GM12878 (cell line): ENCODE data around the gene SH2B3. TPM values are rescaled to one million over a fixed set of nuclear protein-coding genes. Genes with fewer than 3 reads are reported as not detected.

Experiments
- BHLHE40 ChIP-seq, 2 experiments: fragments of 450-650 bp in 1 of 2; IDR thresholded peaks; 2 replicates each; pipeline ENCODE4 v1.6.1; 2011 to 2017; ENCODE audit warnings: low read depth in 2 of 2, borderline replicate concordance in 1 of 2, improper control_type of control experiment in 1 of 2, low read length in 1 of 2, mild to moderate bottlenecking in 1 of 2
- CBFB ChIP-seq: IDR thresholded peaks from 2 replicates; pipeline ENCODE4 v1.6.1; 2016; ENCODE audit warnings: antibody characterized with exemption, low read depth
- CBX3 ChIP-seq: fragments of 200-600 bp; sonication (generic); IDR thresholded peaks from 2 replicates; pipeline ENCODE4 v1.6.1; 2016; ENCODE audit warnings: low read depth, borderline replicate concordance
- HDAC6 ChIP-seq: fragments of 200-600 bp; sonication (generic); IDR thresholded peaks from one replicate; pipeline ENCODE4 v1.8.0; 2017; ENCODE audit warnings: antibody characterized with exemption; ENCODE audit not compliant: unreplicated experiment
- HDGF ChIP-seq: fragments of 450-650 bp; IDR thresholded peaks from 2 replicates; pipeline ENCODE4 v1.6.1; 2016; ENCODE audit warnings: antibody characterized with exemption
- NR2F1 ChIP-seq: fragments of 450-650 bp; conservative IDR thresholded peaks from 2 replicates; pipeline ENCODE4 v1.6.1; 2017; ENCODE audit warnings: mild to moderate bottlenecking
- NRF1 ChIP-seq: conservative IDR thresholded peaks from 2 replicates; pipeline ENCODE4 v1.6.1; 2011; ENCODE audit warnings: mild to moderate bottlenecking, low read depth, low read length, improper control_type of control experiment
- RELA ChIP-seq: fragments of 450-650 bp; IDR thresholded peaks from 2 replicates; pipeline ENCODE4 v1.8.0; 2014; ENCODE audit warnings: borderline replicate concordance; ENCODE audit not compliant: partially characterized antibody
- SP1 ChIP-seq: IDR thresholded peaks from one replicate; pipeline ENCODE4 v1.6.1; 2011; ENCODE audit warnings: low read depth, low read length
- SPI1 ChIP-seq: IDR thresholded peaks from 2 replicates; pipeline ENCODE4 v1.6.1; 2011; ENCODE audit warnings: low read depth, mild to moderate bottlenecking, low read length, moderate library complexity, borderline replicate concordance; ENCODE audit not compliant: insufficient read depth
- SRF ChIP-seq, 2 experiments: IDR thresholded peaks; 2 replicates each; pipeline ENCODE4 v1.6.1; 2011; ENCODE audit warnings: low read depth in 2 of 2, low read length in 2 of 2, mild to moderate bottlenecking in 1 of 2, moderate library complexity in 1 of 2
- ZNF24 ChIP-seq: fragments of 450-650 bp; IDR thresholded peaks from 2 replicates; pipeline ENCODE4 v1.6.1; 2017; ENCODE audit warnings: antibody characterized with exemption, mild to moderate bottlenecking
- polyA plus RNA-seq, 11 experiments: library from polyadenylated mRNA; depleted of rRNA in 4 of 11; unstranded in 6 of 11; stranded (reverse) in 5 of 11; fragments of >200 nt; fragmentation: Nextera tagmentation in 4 of 11; fragmentation: Illumina TruSeq in 1 of 11; extraction: Ambion mirVana in 4 of 11; extraction: Trizol in 1 of 11; gene quantifications; 1 replicate in 1 of 11; 2 replicates in 10 of 11; pipeline versions ENCODE4 v1.2.1 to v1.2.3, GENCODE V29; 2011 to 2016; ENCODE audit warnings: inconsistent platforms in 2 of 11, missing spikeins in 2 of 11, low read depth in 1 of 11
- total RNA-seq, 4 experiments: library from RNA; depleted of rRNA in 3 of 4; stranded (reverse); fragments of >200 nt in 3 of 4; fragmentation: Illumina TruSeq in 1 of 4; extraction: Trizol in 1 of 4; gene quantifications; 2 replicates each; pipeline versions ENCODE4 v1.2.1 to v1.2.3, GENCODE V29; 2013 to 2021
- TF ChIP-seq, protein P1 (sequence below): fragments of 450-650 bp; conservative IDR thresholded peaks from 2 replicates; pipeline ENCODE4 v1.6.1; 2017; ENCODE audit warnings: mild to moderate bottlenecking, moderate library complexity
- TF ChIP-seq, protein P2 (sequence below): fragments of 450-650 bp; IDR thresholded peaks from 2 replicates; pipeline ENCODE4 v1.6.1; 2016; ENCODE audit warnings: mild to moderate bottlenecking
- TF ChIP-seq, protein P3 (sequence below): IDR thresholded peaks from 2 replicates; pipeline ENCODE4 v1.6.1; 2012; ENCODE audit warnings: improper control_type of control experiment, low read depth, low read length; ENCODE audit not compliant: insufficient replicate concordance
- TF ChIP-seq, protein P4 (sequence below), 3 experiments: IDR thresholded peaks in 2 of 3; conservative IDR thresholded peaks in 1 of 3; 2 replicates each; pipeline ENCODE4 v1.5.1; 2011; ENCODE audit warnings: low read depth in 3 of 3, low read length in 3 of 3, mild to moderate bottlenecking in 3 of 3, control low read depth in 2 of 3, moderate library complexity in 2 of 3, inconsistent platforms in 1 of 3, mixed read lengths in 1 of 3; ENCODE audit not compliant: control insufficient read depth in 2 of 3, insufficient read depth in 1 of 3; ENCODE audit errors: extremely low read depth in 1 of 3
- TF ChIP-seq, protein P5 (sequence below): fragments of 450-650 bp; IDR thresholded peaks from 2 replicates; pipeline ENCODE4 v1.6.1; 2017; ENCODE audit warnings: mild to moderate bottlenecking

Gene SH2B3
- total and polyA plus RNA-seq, 10 of the 15 experiments (the other 5 are each of a cell fraction or from before 2014, with no cell fraction given): 5.8 to 46.4 (median 23.3) TPM

DNA sequence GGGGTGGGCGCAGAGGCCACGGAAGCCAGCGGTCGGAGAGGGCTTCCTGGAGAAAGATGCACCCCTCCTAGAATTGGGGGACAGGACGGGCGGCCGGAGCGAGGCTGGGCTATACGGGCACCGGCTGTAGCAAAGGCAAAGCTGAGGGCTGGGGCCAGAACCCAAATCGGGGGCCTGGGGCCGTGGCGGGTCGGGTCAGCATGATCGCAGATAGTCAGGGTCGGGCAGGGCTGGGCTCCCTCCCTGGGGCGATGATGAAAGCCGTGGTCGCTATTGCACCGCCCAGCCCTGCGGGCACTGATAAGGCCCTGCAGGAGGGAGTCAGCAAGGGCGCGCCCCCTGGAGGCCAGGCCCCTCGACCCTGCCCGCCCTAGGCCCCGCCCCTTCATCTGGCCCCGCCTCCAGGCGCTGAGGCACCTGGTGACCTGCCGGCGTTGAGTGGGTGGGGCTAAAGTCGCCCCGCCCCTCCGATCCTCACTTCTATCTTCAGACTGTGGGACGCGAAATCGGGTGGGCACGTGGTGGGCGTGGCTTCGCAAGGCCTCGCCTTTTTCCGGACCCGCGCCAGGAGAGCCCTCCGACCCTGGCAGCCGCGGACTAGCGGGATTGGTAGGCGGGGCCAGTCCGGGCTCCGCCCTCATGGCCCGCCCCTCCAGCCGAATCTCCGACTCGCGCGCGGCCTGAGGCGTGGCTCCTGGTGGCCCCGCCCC, 419 bp upstream of the SH2B3 start (continued):
- TF ChIP-seq, protein P1, sequence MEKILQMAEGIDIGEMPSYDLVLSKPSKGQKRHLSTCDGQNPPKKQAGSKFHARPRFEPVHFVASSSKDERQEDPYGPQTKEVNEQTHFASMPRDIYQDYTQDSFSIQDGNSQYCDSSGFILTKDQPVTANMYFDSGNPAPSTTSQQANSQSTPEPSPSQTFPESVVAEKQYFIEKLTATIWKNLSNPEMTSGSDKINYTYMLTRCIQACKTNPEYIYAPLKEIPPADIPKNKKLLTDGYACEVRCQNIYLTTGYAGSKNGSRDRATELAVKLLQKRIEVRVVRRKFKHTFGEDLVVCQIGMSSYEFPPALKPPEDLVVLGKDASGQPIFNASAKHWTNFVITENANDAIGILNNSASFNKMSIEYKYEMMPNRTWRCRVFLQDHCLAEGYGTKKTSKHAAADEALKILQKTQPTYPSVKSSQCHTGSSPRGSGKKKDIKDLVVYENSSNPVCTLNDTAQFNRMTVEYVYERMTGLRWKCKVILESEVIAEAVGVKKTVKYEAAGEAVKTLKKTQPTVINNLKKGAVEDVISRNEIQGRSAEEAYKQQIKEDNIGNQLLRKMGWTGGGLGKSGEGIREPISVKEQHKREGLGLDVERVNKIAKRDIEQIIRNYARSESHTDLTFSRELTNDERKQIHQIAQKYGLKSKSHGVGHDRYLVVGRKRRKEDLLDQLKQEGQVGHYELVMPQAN: 0 out of 2 replicates have a peak, but pooled peaks have one; percentile 41
- no peak for TF ChIP-seq NRF1
- TF ChIP-seq, protein P2, sequence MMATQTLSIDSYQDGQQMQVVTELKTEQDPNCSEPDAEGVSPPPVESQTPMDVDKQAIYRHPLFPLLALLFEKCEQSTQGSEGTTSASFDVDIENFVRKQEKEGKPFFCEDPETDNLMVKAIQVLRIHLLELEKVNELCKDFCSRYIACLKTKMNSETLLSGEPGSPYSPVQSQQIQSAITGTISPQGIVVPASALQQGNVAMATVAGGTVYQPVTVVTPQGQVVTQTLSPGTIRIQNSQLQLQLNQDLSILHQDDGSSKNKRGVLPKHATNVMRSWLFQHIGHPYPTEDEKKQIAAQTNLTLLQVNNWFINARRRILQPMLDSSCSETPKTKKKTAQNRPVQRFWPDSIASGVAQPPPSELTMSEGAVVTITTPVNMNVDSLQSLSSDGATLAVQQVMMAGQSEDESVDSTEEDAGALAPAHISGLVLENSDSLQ: peak; percentile 8
- peak; percentile 94 to 96 for TF ChIP-seq BHLHE40 (IDR thresholded peaks at IDR 0.05; ENCODE audit: borderline replicate concordance in 1 of 2, low read depth in 2 of 2, low read length in 1 of 2)
- TF ChIP-seq, protein P3, sequence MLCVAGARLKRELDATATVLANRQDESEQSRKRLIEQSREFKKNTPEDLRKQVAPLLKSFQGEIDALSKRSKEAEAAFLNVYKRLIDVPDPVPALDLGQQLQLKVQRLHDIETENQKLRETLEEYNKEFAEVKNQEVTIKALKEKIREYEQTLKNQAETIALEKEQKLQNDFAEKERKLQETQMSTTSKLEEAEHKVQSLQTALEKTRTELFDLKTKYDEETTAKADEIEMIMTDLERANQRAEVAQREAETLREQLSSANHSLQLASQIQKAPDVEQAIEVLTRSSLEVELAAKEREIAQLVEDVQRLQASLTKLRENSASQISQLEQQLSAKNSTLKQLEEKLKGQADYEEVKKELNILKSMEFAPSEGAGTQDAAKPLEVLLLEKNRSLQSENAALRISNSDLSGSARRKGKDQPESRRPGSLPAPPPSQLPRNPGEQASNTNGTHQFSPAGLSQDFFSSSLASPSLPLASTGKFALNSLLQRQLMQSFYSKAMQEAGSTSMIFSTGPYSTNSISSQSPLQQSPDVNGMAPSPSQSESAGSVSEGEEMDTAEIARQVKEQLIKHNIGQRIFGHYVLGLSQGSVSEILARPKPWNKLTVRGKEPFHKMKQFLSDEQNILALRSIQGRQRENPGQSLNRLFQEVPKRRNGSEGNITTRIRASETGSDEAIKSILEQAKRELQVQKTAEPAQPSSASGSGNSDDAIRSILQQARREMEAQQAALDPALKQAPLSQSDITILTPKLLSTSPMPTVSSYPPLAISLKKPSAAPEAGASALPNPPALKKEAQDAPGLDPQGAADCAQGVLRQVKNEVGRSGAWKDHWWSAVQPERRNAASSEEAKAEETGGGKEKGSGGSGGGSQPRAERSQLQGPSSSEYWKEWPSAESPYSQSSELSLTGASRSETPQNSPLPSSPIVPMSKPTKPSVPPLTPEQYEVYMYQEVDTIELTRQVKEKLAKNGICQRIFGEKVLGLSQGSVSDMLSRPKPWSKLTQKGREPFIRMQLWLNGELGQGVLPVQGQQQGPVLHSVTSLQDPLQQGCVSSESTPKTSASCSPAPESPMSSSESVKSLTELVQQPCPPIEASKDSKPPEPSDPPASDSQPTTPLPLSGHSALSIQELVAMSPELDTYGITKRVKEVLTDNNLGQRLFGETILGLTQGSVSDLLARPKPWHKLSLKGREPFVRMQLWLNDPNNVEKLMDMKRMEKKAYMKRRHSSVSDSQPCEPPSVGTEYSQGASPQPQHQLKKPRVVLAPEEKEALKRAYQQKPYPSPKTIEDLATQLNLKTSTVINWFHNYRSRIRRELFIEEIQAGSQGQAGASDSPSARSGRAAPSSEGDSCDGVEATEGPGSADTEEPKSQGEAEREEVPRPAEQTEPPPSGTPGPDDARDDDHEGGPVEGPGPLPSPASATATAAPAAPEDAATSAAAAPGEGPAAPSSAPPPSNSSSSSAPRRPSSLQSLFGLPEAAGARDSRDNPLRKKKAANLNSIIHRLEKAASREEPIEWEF: no peak
- no peak for TF ChIP-seq HDAC6
- no peak for TF ChIP-seq SP1
- TF ChIP-seq, protein P4, sequence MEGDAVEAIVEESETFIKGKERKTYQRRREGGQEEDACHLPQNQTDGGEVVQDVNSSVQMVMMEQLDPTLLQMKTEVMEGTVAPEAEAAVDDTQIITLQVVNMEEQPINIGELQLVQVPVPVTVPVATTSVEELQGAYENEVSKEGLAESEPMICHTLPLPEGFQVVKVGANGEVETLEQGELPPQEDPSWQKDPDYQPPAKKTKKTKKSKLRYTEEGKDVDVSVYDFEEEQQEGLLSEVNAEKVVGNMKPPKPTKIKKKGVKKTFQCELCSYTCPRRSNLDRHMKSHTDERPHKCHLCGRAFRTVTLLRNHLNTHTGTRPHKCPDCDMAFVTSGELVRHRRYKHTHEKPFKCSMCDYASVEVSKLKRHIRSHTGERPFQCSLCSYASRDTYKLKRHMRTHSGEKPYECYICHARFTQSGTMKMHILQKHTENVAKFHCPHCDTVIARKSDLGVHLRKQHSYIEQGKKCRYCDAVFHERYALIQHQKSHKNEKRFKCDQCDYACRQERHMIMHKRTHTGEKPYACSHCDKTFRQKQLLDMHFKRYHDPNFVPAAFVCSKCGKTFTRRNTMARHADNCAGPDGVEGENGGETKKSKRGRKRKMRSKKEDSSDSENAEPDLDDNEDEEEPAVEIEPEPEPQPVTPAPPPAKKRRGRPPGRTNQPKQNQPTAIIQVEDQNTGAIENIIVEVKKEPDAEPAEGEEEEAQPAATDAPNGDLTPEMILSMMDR (IDR thresholded peaks at IDR 0.05 in 2 of 3, conservative IDR thresholded peaks at IDR 0.05 in 1 of 3; ENCODE audit: control insufficient read depth in 2 of 3, extremely low read depth in 1 of 3, insufficient read depth in 1 of 3, low read depth in 3 of 3, low read length in 3 of 3): peak; percentile 60 to 70 (median 64); a peak in 5 of 6 replicates
- TF ChIP-seq, protein P5, sequence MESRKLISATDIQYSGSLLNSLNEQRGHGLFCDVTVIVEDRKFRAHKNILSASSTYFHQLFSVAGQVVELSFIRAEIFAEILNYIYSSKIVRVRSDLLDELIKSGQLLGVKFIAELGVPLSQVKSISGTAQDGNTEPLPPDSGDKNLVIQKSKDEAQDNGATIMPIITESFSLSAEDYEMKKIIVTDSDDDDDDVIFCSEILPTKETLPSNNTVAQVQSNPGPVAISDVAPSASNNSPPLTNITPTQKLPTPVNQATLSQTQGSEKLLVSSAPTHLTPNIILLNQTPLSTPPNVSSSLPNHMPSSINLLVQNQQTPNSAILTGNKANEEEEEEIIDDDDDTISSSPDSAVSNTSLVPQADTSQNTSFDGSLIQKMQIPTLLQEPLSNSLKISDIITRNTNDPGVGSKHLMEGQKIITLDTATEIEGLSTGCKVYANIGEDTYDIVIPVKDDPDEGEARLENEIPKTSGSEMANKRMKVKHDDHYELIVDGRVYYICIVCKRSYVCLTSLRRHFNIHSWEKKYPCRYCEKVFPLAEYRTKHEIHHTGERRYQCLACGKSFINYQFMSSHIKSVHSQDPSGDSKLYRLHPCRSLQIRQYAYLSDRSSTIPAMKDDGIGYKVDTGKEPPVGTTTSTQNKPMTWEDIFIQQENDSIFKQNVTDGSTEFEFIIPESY: no peak
- TF ChIP-seq CBFB: 0 out of 2 replicates have a peak, but pooled peaks have one; percentile 12
- no peak for TF ChIP-seq RELA
- no peak for TF ChIP-seq CBX3
- no peak for TF ChIP-seq SRF (IDR thresholded peaks at IDR 0.05; ENCODE audit: low read depth in 2 of 2, low read length in 2 of 2)
- peak; percentile 67 for TF ChIP-seq NR2F1
- no peak for TF ChIP-seq ZNF24
- no peak for TF ChIP-seq SPI1
- peak; percentile 94 for TF ChIP-seq HDGF
